ENCODE measurements around the gene CIDEA.

CIDEA gene

GRCh38 chr18:12279781-12280531 is 25.8 kb downstream of the CIDEA start:
- Mint-ChIP-seq H3K27ac (no peak overlapping the region), H3K27me3 (no peaks in the 10 kb centered on the region), H3K4me3 (no peak overlapping the region), H3K36me3 (no peaks in the 10 kb centered on the region), H3K9me3 (no peaks in the 10 kb centered on the region), H3K4me1 (no peaks in the 10 kb centered on the region)

- no peaks in the 10 kb centered on the region for H3K9me3 Mint-ChIP-seq
- no peak overlapping the region for H3K4me3 Mint-ChIP-seq
- no peaks in the 10 kb centered on the region for H3K4me1 Mint-ChIP-seq
- no peaks in the 10 kb centered on the region for H3K36me3 Mint-ChIP-seq
- no peak overlapping the region for H3K27ac Mint-ChIP-seq
- H3K27me3 Mint-ChIP-seq = no peaks in the 10 kb centered on the region
These were observed 27.7 kb downstream of the CIDEA start for GRCh38 chr18:12281861-12282260.

- no peaks in the 10 kb centered on the region for H3K27me3 Mint-ChIP-seq
- H3K4me1 Mint-ChIP-seq = no peaks in the 10 kb centered on the region
- H3K36me3 Mint-ChIP-seq = no peaks in the 10 kb centered on the region
- no peak overlapping the region for H3K4me3 Mint-ChIP-seq
- H3K9me3 Mint-ChIP-seq = no peaks in the 10 kb centered on the region
- no peak overlapping the region for H3K27ac Mint-ChIP-seq
These were observed 28.4 kb downstream of the CIDEA start for GRCh38 chr18:12282442-12283039.

GRCh38 chr18:12283256-12283655 is 29.1 kb downstream of the CIDEA start:
- peaks cover 3% of the 10 kb centered on the region for H3K27me3 Mint-ChIP-seq
- no peak overlapping the region for H3K4me3 Mint-ChIP-seq
- H3K36me3 Mint-ChIP-seq = no peaks in the 10 kb centered on the region
- H3K27ac Mint-ChIP-seq = no peak overlapping the region
- no peaks in the 10 kb centered on the region for H3K9me3 Mint-ChIP-seq
- H3K4me1 Mint-ChIP-seq = peaks cover 4% of the 10 kb centered on the region

- Mint-ChIP-seq H3K27ac (no peak overlapping the region), H3K27me3 (peaks cover 4% of the 10 kb centered on the region), H3K36me3 (no peaks in the 10 kb centered on the region), H3K9me3 (no peaks in the 10 kb centered on the region), H3K4me3 (no peak overlapping the region), H3K4me1 (peaks cover 4% of the 10 kb centered on the region)
These were observed 29.5 kb downstream of the CIDEA start for GRCh38 chr18:12283666-12284065.

- Mint-ChIP-seq H3K27me3 (peaks cover 15% of the 10 kb centered on the region), H3K4me3 (no peak overlapping the region), H3K9me3 (no peaks in the 10 kb centered on the region)
These were observed 33.0 kb downstream of the CIDEA start for GRCh38 chr18:12287131-12287681.

GRCh38 chr18:12287684-12288402 is 33.7 kb downstream of the CIDEA start:
- Mint-ChIP-seq H3K4me3 (no peak overlapping the region), H3K9me3 (no peaks in the 10 kb centered on the region), H3K27me3 (peaks cover 15% of the 10 kb centered on the region), H3K4me1 (peaks cover 4% of the 10 kb centered on the region), H3K36me3 (no peaks in the 10 kb centered on the region), H3K27ac (no peak overlapping the region)

More at GRCh38 chr18:12287131-12287681, 33.0 kb downstream of the CIDEA start:
- Mint-ChIP-seq H3K4me1 (peaks cover 4% of the 10 kb centered on the region), H3K36me3 (no peaks in the 10 kb centered on the region), H3K27ac (no peak overlapping the region)

- H3K4me1 Mint-ChIP-seq = peaks cover 4% of the 10 kb centered on the region
- H3K27me3 Mint-ChIP-seq = peaks cover 15% of the 10 kb centered on the region
- no peak overlapping the region for H3K27ac Mint-ChIP-seq
- no peak overlapping the region for H3K4me3 Mint-ChIP-seq
- H3K9me3 Mint-ChIP-seq = no peaks in the 10 kb centered on the region
- no peaks in the 10 kb centered on the region for H3K36me3 Mint-ChIP-seq
These were observed 34.2 kb downstream of the CIDEA start for GRCh38 chr18:12288403-12288755.

- peaks cover 4% of the 10 kb centered on the region for H3K4me1 Mint-ChIP-seq
- no peak overlapping the region for H3K4me3 Mint-ChIP-seq
- H3K9me3 Mint-ChIP-seq = no peaks in the 10 kb centered on the region
- no peaks in the 10 kb centered on the region for H3K36me3 Mint-ChIP-seq
- H3K27ac Mint-ChIP-seq = no peak overlapping the region
- H3K27me3 Mint-ChIP-seq = peaks cover 19% of the 10 kb centered on the region
These were observed 35.9 kb downstream of the CIDEA start for GRCh38 chr18:12290086-12290485.

- Mint-ChIP-seq H3K27me3 (peaks cover 19% of the 10 kb centered on the region), H3K9me3 (no peaks in the 10 kb centered on the region), H3K27ac (no peak overlapping the region), H3K36me3 (no peaks in the 10 kb centered on the region), H3K4me3 (no peak overlapping the region), H3K4me1 (peaks cover 4% of the 10 kb centered on the region)
These were observed 37.0 kb downstream of the CIDEA start for GRCh38 chr18:12291161-12291560.

GRCh38 chr18:12291690-12292089 is 37.5 kb downstream of the CIDEA start:
- H3K36me3 Mint-ChIP-seq = no peaks in the 10 kb centered on the region
- peaks cover 20% of the 10 kb centered on the region for H3K27me3 Mint-ChIP-seq
- no peaks in the 10 kb centered on the region for H3K9me3 Mint-ChIP-seq
- H3K4me3 Mint-ChIP-seq = no peak overlapping the region
- H3K4me1 Mint-ChIP-seq = peaks cover 4% of the 10 kb centered on the region
- no peak overlapping the region for H3K27ac Mint-ChIP-seq

GRCh38 chr18:12293831-12294230 is 39.7 kb downstream of the CIDEA start:
- no peaks in the 10 kb centered on the region for H3K36me3 Mint-ChIP-seq
- H3K4me1 Mint-ChIP-seq = no peaks in the 10 kb centered on the region
- H3K4me3 Mint-ChIP-seq = no peak overlapping the region
- H3K27me3 Mint-ChIP-seq = peaks cover 14% of the 10 kb centered on the region
- no peaks in the 10 kb centered on the region for H3K9me3 Mint-ChIP-seq
- H3K27ac Mint-ChIP-seq = no peak overlapping the region

- H3K4me3 Mint-ChIP-seq = no peak overlapping the region
- H3K27me3 Mint-ChIP-seq = peaks cover 7% of the 10 kb centered on the region
These were observed 41.4 kb downstream of the CIDEA start for GRCh38 chr18:12295389-12296086.

GRCh38 chr18:12296087-12296403 is 41.9 kb downstream of the CIDEA start:
- Mint-ChIP-seq H3K9me3 (no peaks in the 10 kb centered on the region), H3K4me3 (no peak overlapping the region), H3K4me1 (no peaks in the 10 kb centered on the region), H3K36me3 (no peaks in the 10 kb centered on the region), H3K27ac (no peak overlapping the region), H3K27me3 (peaks cover 7% of the 10 kb centered on the region)

More at GRCh38 chr18:12295389-12296086, 41.4 kb downstream of the CIDEA start:
- H3K27ac Mint-ChIP-seq = no peak overlapping the region
- H3K9me3 Mint-ChIP-seq = no peaks in the 10 kb centered on the region
- no peaks in the 10 kb centered on the region for H3K4me1 Mint-ChIP-seq
- H3K36me3 Mint-ChIP-seq = no peaks in the 10 kb centered on the region

- Mint-ChIP-seq H3K4me1 (no peaks in the 10 kb centered on the region), H3K27me3 (peaks cover 7% of the 10 kb centered on the region), H3K9me3 (no peaks in the 10 kb centered on the region), H3K27ac (no peak overlapping the region), H3K4me3 (no peak overlapping the region), H3K36me3 (no peaks in the 10 kb centered on the region)
These were observed 42.3 kb downstream of the CIDEA start for GRCh38 chr18:12296457-12296856.
